GM21723 (cell line): ENCODE data around the gene SLC17A9.

Source experiments
- ATAC-seq: cut with Tn5 transposase; IDR thresholded peaks from one replicate; pipeline ENCODE4 v1.9.1; 2021; ENCODE audit warnings: mild to moderate bottlenecking, moderate library complexity; ENCODE audit not compliant: unreplicated experiment

The SLC17A9 gene

GRCh38 chr20:62952373-62952967, at the start of gene SLC17A9:
Gene SLC17A9 (plus strand): TSS chr20:62952709. CDS start chr20:62952831, 122 bp downstream.
- ATAC-seq: peak; percentile 43

GRCh38 chr20:62902926-62903615, 49.4 kb upstream of the SLC17A9 start:
- no peak for ATAC-seq

- no peak for ATAC-seq
These were observed 46.9 kb upstream of the SLC17A9 start for GRCh38 chr20:62905536-62906117.

DNA sequence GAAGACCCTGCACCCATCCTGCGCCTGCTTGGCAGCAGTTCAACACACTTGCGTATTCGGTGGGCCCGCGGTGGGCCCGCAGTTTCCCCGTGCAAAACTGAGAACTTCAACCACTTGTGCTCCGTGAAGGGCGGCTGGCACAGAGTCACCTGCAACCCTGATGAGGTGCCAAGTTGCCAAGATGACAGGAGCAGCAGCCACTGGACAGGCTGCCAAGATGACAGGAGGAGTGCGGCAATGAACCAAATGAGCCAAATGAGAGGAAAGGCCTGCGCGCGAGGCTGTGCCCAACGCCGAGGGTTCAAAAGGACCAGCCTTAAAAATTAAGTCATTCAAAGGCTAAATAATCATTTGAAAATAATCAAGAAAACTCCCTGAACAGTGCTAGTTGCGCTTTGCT, 46.3 kb upstream of the SLC17A9 start:
- ATAC-seq: no peak

GRCh38 chr20:62906647-62907375, 45.7 kb upstream of the SLC17A9 start:
- ATAC-seq: no peak

- ATAC-seq: no peak
These were observed 44.9 kb upstream of the SLC17A9 start for GRCh38 chr20:62907384-62908317.

GRCh38 chr20:62908971-62909791, 43.3 kb upstream of the SLC17A9 start:
- no peak for ATAC-seq

DNA sequence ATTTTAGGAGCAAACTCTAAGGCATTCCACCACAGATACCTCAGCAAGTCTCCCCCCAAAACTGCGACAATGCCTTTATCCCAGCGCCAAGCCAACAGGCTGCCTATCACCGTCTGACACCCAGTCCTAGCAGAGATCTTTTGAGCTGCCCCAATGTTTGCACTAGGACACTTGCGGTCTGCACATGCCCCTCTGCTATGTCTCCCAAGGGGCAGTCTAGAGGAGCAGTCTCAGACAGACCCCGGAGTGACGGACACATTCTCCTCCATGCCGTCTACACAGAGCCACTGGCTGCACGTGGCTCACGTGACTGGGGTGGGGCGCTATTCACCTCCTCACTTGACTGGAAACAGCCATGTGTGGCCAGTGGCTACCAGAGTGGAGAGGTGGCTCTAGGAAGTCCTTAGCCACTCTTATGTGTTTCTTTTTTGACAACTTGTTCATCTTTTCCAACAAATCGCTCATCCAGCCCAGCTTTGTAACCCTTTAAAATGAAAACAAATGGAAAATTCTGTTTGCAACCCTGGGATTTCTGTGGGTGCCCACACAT, 42.2 kb upstream of the SLC17A9 start:
- no peak for ATAC-seq

DNA sequence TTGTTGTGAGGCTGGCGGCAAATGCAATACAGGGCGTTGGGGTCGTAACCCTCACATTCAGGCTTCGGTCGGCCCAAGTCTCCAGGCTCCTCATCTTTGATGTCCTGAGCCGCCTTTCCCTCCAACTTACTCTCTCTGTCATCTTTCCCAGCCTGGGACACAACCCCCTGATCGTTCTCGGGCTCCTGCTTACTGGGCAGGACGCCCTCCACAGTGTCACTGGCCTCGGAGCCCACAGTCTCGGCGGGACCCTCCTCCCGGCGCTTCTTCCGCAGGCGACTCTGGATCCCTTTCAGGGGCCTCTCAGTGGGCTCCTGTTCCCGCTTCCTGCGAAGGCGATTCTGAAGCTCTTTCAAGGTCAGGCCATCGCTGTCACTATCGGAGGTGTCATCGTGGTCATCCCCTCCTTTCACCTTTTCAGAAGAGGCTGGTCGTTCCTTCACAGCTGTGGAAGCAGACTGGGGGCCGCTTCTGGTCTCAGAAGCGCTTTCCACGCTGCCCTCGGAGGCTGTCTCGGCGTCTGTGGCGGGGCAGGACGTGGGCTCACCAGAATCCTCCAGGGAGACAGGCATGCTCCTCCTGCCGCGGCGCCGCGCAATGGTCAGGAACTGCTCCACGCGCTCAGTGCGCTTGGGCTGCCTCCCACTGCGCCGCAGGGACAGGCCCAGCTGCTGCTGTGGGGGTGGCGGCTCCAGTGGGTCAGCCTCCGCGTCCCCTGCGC, 41.6 kb upstream of the SLC17A9 start:
- ATAC-seq: no peak

DNA sequence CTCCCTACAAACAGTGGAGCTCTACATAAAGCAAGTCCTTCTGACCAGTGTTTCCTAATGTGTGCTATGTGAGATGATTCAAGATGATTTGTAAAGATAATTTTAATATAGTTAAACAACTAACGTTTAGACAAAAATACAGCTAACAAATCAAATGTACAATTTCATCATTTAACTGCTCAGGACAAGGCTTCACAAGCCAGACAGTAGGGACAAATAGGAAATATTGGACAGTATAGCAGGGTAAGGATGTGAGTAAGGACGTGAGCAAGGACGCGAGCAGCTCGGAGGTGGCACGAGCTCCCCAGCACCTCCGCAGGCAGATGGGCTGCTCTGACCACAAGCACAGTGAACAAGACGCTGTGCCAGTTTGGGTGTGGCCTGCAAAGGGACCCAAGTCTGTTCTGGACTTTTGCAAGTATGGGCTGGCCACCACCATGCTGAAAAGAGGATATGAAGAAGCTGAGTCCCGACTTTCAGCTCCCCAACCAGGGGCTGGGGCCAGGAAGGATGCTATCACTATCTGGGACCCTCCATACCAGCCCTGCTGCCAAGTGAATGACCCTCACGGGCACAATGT, 40.7 kb upstream of the SLC17A9 start:
- no peak for ATAC-seq

DNA sequence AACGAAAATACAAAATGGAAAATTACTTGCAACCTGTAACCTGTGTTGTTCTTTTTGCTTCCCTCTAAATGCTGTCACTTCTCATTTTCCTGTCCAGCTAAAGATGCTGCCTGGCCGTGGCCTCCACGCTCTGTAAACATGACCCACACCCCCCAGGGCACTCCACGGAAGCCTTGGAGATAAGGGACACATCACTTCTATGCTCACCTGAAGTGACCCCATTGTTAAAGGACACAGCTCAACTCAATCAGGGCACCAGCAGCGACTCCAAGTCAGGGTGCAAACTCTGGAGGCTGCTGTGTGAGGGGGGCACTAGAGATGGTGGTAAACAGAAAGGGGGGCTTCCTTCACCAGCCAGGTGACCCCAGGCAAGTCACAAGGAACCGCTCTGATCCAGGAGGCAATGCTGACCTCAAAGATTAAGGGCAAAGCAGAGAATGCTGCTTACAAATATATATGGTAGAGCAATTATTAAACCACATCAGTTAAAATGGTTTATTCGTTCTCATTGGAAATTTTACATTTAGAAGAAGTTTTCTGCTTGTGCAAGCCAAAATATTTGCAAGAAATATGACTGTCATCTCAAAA, 39.4 kb upstream of the SLC17A9 start:
- no peak for ATAC-seq

DNA sequence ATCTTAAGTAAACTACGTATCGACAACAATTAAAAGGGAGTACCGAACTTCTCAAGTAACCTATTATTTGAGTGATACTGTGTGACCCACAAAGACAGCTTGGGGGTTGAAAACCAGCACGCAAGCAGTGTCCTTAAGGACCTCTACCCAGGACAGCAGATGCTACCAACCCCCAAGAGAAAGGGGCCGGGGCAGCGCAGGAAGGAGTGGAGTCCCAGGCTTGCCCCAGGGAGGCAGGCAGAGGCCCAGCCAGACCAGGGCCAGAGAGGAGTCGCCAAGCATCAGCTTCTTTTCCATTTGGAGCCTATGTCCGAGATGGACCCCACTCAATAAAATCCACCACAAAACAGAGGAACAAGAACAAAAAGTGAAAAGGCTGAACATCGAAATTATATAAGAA, 38.1 kb upstream of the SLC17A9 start:
- ATAC-seq: no peak

GRCh38 chr20:62914970-62915457, 37.5 kb upstream of the SLC17A9 start:
- no peak for ATAC-seq

DNA sequence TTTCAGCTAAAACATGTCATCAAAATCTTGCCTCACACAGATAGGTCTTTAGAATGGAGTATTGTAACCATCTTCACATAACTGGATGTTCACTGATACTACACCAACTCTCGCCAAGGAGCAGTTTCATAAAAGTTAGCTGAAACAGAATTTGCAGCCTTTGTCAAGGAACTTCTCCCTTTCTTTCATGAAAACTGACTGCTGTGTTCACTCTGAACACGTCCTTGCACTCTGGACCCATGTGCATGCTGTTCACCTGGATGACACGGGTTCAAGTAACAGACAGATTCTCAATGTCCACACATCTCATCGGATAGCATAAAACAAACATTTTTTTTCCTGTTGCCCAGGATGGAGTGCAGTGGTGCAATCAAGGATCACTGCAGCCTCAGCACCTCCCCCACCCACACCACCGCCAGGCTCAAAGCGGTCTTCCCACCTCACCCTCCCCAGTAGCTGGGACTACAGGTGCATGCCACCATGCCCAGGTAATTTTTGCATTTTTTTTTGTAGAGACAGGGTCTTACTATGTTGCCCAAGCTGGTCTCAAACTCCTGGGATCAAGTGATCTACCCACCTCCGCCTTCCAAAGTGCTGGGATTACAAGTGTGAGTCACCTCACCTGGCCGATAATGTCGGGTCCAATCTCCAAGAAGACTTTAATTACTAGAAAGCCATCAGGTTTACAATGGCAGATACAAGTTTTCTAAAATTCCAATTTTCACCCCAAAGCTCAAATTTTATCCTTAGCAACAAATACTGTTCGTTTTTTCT, 35.6 kb upstream of the SLC17A9 start:
- no peak for ATAC-seq

- no peak for ATAC-seq
These were observed 34.8 kb upstream of the SLC17A9 start for GRCh38 chr20:62917720-62918119.

- no peak for ATAC-seq
These were observed 34.4 kb upstream of the SLC17A9 start for GRCh38 chr20:62918147-62918546.

DNA sequence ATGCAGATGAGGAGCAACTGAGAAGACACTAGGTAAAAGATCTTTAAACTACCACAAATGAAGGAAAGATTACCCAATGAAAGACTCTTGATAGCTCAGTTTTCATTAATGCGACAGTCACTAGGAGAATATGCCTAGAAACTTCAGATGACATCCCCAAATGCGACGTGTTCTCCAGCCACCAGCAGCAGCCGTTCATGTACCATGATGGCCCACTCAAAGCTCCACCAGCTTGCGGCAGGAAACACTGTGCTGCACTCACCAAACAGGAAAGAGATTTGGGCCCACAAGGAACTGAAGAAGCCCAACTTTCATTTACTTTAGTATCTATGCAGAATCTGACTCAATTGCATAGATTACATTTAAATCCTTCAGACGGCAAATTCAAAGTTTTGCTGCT, 33.7 kb upstream of the SLC17A9 start:
- no peak for ATAC-seq
